SK-N-SH (cell line): ENCODE results near the gene ESRRG. TPM values are rescaled to one million over a fixed set of nuclear protein-coding genes. Genes with fewer than 3 reads are reported as not detected.

Experiments used
- CTCF ChIA-PET: fragments of 300-600, 350-600 bp; formaldehyde crosslinking; extraction: SDS; loops from one replicate; lab custom pipeline; 2021; lab: Yijun Ruan, JAX
- POLR2A ChIA-PET: fragments of 350-600 bp; sonication (Branson Sonifier 250); formaldehyde crosslinking; extraction: SDS; loops from one replicate; lab custom pipeline; 2020; ENCODE audit warnings: antibody characterized with exemption, inconsistent platforms; lab: Yijun Ruan, JAX
- DNase-seq: peaks from one replicate; pipeline ENCODE4 v3.0.0; 2012
- H2AFZ ChIP-seq: fragments of 200-600 bp; sonication (generic); 2 replicates; pipeline ENCODE4 v1.8.1; 2016; ENCODE audit warnings: antibody characterized with exemption, mild to moderate bottlenecking, low read depth
- H3F3A ChIP-seq: fragments of 200-600 bp; sonication (generic); replicated peaks from 2 replicates; pipeline ENCODE3; 2016; ENCODE audit warnings: antibody characterized with exemption, mild to moderate bottlenecking; ENCODE audit not compliant: insufficient read depth
- H3K27ac ChIP-seq, 2 experiments: fragments of 200-500 bp in 1 of 2; fragments of 200-600 bp in 1 of 2; sonication (Bioruptor generic) in 1 of 2; sonication (generic), shearing (Covaris generic) in 1 of 2; 2 replicates each; pipeline versions ENCODE4 v1.5.1 to v1.6.1; 2014 to 2016; ENCODE audit warnings: low read depth in 2 of 2, inconsistent platforms in 1 of 2, low read length in 1 of 2, mild to moderate bottlenecking in 1 of 2, mixed read lengths in 1 of 2
- H3K27me3 ChIP-seq: fragments of 200-600 bp; sonication (generic), shearing (Covaris generic); 2 replicates; pipeline ENCODE4 v1.6.1; 2016; ENCODE audit warnings: mixed run types; ENCODE audit not compliant: insufficient read depth
- H3K36me3 ChIP-seq, 2 experiments: fragments of 200-500 bp in 1 of 2; fragments of 200-600 bp in 1 of 2; sonication (Bioruptor generic) in 1 of 2; sonication (generic) in 1 of 2; replicated peaks in 1 of 2; 2 replicates each; pipeline versions ENCODE3 to v1.5.1; 2014 to 2016; ENCODE audit warnings: low read length in 1 of 2, mild to moderate bottlenecking in 1 of 2; ENCODE audit not compliant: insufficient read depth in 2 of 2, control insufficient read depth in 1 of 2
- H3K4me1 ChIP-seq, 2 experiments: fragments of 200-500 bp in 1 of 2; fragments of 200-600 bp in 1 of 2; sonication (Bioruptor generic) in 1 of 2; sonication (generic), shearing (Covaris generic) in 1 of 2; 2 replicates each; pipeline versions ENCODE4 v1.5.1 to v1.6.1; 2014 to 2016; ENCODE audit warnings: low read depth in 1 of 2, low read length in 1 of 2, mixed run types in 1 of 2; ENCODE audit not compliant: insufficient read depth in 2 of 2, control insufficient read depth in 1 of 2
- H3K4me2 ChIP-seq: fragments of 200-600 bp; sonication (generic), shearing (Covaris generic); 2 replicates; pipeline ENCODE4 v1.6.1; 2017; ENCODE audit warnings: mixed run types
- H3K4me3 ChIP-seq, 2 experiments: fragments of 200-500 bp in 1 of 2; fragments of 200-600 bp in 1 of 2; sonication (Bioruptor generic) in 1 of 2; sonication (generic), shearing (Covaris generic) in 1 of 2; 2 replicates each; pipeline versions ENCODE4 v1.5.1 to v1.8.1; 2014 to 2016; ENCODE audit warnings: low read depth in 2 of 2, inconsistent platforms in 1 of 2, low read length in 1 of 2, mild to moderate bottlenecking in 1 of 2, mixed read lengths in 1 of 2, moderate library complexity in 1 of 2
- H3K79me2 ChIP-seq: fragments of 200-600 bp; sonication (generic); 2 replicates; pipeline ENCODE4 v1.8.1; 2017; ENCODE audit warnings: mild to moderate bottlenecking; ENCODE audit not compliant: insufficient read depth
- H3K9ac ChIP-seq: fragments of 200-600 bp; sonication (generic); 2 replicates; pipeline ENCODE4 v1.6.1; 2017; ENCODE audit warnings: mixed run types
- H3K9me2 ChIP-seq: fragments of 200-600 bp; sonication (generic); 2 replicates; pipeline ENCODE4 v1.6.1; 2017; ENCODE audit warnings: mixed run types
- H3K9me3 ChIP-seq: fragments of 200-600 bp; sonication (generic); 2 replicates; pipeline ENCODE4 v1.6.1; 2017; ENCODE audit warnings: mixed run types, mild to moderate bottlenecking, moderate library complexity
- H4K20me1 ChIP-seq: fragments of 200-600 bp; sonication (generic); 2 replicates; pipeline ENCODE4 v1.6.1; 2017; ENCODE audit warnings: mild to moderate bottlenecking, mixed run types; ENCODE audit not compliant: insufficient read depth
- CHD2 ChIP-seq: fragments of 150-350 bp; IDR thresholded peaks from 2 replicates; pipeline ENCODE4 v1.6.1; 2018; ENCODE audit warnings: low read length; ENCODE audit not compliant: partially characterized antibody
- EP300 ChIP-seq, 2 experiments: IDR thresholded peaks; 2 replicates each; pipeline versions ENCODE4 v1.4.0 to v1.6.1; 2012; ENCODE audit warnings: borderline replicate concordance in 1 of 2, low read depth in 1 of 2, low read length in 1 of 2
- FOSL2 ChIP-seq: IDR thresholded peaks from 2 replicates; pipeline ENCODE4 v1.4.0; 2012; ENCODE audit warnings: low read depth, mild to moderate bottlenecking, moderate library complexity, borderline replicate concordance
- FOXM1 ChIP-seq: IDR thresholded peaks from 2 replicates; pipeline ENCODE4 v1.4.0; 2012; ENCODE audit warnings: low read depth, mild to moderate bottlenecking
- GATA2 ChIP-seq: sonication (generic); formaldehyde crosslinking; IDR thresholded peaks from 2 replicates; pipeline ENCODE4 v1.5.0; 2020; ENCODE audit warnings: mild to moderate bottlenecking, missing genetic modification reagents
- JUND ChIP-seq: IDR thresholded peaks from 2 replicates; pipeline ENCODE4 v1.4.0; 2012
- MEF2A ChIP-seq: IDR thresholded peaks from 2 replicates; pipeline ENCODE4 v1.4.0; 2012; ENCODE audit warnings: low read depth, borderline replicate concordance
- MXI1 ChIP-seq: IDR thresholded peaks from 2 replicates; pipeline ENCODE4 v1.6.1; 2012; ENCODE audit warnings: mild to moderate bottlenecking, low read depth, low read length, improper control_type of control experiment
- RAD21 ChIP-seq: IDR thresholded peaks from 2 replicates; pipeline ENCODE4 v1.6.1; 2012; ENCODE audit warnings: mild to moderate bottlenecking, low read length
- SMC3 ChIP-seq: IDR thresholded peaks from 2 replicates; pipeline ENCODE4 v1.6.1; 2012; ENCODE audit warnings: low read depth, low read length, improper control_type of control experiment
- TCF12 ChIP-seq: IDR thresholded peaks from 2 replicates; pipeline ENCODE4 v1.4.0; 2012
- TEAD4 ChIP-seq: IDR thresholded peaks from 2 replicates; pipeline ENCODE4 v1.4.0; 2012; ENCODE audit warnings: mild to moderate bottlenecking, borderline replicate concordance; ENCODE audit not compliant: insufficient read depth
- WGBS: methylation state at CpG from one replicate; pipeline ENCODE4 v1.1.6; 2017; ENCODE audit warnings: low lambda C conversion rate; 5-methylcytosine and 5-hydroxymethylcytosine counted together
- polyA plus RNA-seq, 3 experiments: library from polyadenylated mRNA; depleted of rRNA; stranded (reverse); fragments of >200 nt; gene quantifications; 2 replicates each; pipeline ENCODE4 v1.2.3, GENCODE V29; 2012
- TF ChIP-seq, protein P1 (sequence below): IDR thresholded peaks from 2 replicates; pipeline ENCODE4 v1.6.1; 2012; ENCODE audit warnings: mild to moderate bottlenecking, low read depth, low read length, moderate library complexity
- TF ChIP-seq, protein P2 (sequence below): fragments of 150-350 bp; IDR thresholded peaks from 2 replicates; pipeline ENCODE4 v1.6.1; 2016; ENCODE audit warnings: mild to moderate bottlenecking, low read depth, low read length
- TF ChIP-seq, protein P3 (sequence below): fragments of 150-350 bp; IDR thresholded peaks from 2 replicates; pipeline ENCODE4 v1.6.1; 2017; ENCODE audit warnings: antibody characterized with exemption, low read length, low read depth, borderline replicate concordance
- TF ChIP-seq, protein P4 (sequence below): IDR thresholded peaks from 2 replicates; pipeline ENCODE4 v1.4.0; 2012; ENCODE audit warnings: low read depth
- TF ChIP-seq, protein P5 (sequence below): IDR thresholded peaks from 2 replicates; pipeline ENCODE4 v1.4.0; 2012; ENCODE audit warnings: low read depth, borderline replicate concordance
- TF ChIP-seq, protein P6 (sequence below): IDR thresholded peaks from 2 replicates; pipeline ENCODE4; 2012

ESRRG gene
- polyA plus RNA-seq, 1 of the 3 experiments (the other 2 are of a cell fraction): 0.26 TPM

DNA sequence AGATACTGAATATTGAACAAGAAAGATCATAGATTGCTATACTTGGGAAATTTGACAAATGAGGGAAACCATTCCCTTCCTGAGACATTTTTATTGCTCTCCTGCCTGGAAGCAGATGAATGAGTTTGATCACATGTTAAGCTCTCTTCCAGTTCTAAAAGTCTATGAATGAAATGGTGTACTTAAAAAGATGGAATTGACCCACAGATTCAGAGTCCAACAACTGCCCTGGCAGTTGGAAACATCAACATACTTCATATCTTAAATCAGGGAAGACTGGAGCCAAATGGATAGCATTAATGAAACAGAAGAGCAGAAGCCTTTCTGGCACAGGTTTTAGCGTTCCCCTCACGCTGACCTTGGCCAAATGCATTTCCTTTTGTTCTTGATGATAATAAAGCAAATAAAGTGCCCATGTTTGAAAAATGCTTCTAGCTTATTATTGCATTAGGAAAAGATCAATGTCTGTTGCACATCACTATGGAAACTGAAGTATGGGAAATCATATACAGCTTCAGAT, 142.6 kb downstream of the ESRRG start (continued):
- TF ChIP-seq, protein P1, sequence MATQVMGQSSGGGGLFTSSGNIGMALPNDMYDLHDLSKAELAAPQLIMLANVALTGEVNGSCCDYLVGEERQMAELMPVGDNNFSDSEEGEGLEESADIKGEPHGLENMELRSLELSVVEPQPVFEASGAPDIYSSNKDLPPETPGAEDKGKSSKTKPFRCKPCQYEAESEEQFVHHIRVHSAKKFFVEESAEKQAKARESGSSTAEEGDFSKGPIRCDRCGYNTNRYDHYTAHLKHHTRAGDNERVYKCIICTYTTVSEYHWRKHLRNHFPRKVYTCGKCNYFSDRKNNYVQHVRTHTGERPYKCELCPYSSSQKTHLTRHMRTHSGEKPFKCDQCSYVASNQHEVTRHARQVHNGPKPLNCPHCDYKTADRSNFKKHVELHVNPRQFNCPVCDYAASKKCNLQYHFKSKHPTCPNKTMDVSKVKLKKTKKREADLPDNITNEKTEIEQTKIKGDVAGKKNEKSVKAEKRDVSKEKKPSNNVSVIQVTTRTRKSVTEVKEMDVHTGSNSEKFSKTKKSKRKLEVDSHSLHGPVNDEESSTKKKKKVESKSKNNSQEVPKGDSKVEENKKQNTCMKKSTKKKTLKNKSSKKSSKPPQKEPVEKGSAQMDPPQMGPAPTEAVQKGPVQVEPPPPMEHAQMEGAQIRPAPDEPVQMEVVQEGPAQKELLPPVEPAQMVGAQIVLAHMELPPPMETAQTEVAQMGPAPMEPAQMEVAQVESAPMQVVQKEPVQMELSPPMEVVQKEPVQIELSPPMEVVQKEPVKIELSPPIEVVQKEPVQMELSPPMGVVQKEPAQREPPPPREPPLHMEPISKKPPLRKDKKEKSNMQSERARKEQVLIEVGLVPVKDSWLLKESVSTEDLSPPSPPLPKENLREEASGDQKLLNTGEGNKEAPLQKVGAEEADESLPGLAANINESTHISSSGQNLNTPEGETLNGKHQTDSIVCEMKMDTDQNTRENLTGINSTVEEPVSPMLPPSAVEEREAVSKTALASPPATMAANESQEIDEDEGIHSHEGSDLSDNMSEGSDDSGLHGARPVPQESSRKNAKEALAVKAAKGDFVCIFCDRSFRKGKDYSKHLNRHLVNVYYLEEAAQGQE: no peak
- no peak for TF ChIP-seq MEF2A
- TF ChIP-seq TEAD4: peak; percentile 61; the same call in 1 of the 2 replicates
- TF ChIP-seq FOXM1: peak; percentile 72
- peak; percentile 41; the same call in 1 of the 2 replicates for TF ChIP-seq RAD21
- TF ChIP-seq, protein P2, sequence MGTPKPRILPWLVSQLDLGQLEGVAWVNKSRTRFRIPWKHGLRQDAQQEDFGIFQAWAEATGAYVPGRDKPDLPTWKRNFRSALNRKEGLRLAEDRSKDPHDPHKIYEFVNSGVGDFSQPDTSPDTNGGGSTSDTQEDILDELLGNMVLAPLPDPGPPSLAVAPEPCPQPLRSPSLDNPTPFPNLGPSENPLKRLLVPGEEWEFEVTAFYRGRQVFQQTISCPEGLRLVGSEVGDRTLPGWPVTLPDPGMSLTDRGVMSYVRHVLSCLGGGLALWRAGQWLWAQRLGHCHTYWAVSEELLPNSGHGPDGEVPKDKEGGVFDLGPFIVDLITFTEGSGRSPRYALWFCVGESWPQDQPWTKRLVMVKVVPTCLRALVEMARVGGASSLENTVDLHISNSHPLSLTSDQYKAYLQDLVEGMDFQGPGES: no peak
- TF ChIP-seq, protein P3, sequence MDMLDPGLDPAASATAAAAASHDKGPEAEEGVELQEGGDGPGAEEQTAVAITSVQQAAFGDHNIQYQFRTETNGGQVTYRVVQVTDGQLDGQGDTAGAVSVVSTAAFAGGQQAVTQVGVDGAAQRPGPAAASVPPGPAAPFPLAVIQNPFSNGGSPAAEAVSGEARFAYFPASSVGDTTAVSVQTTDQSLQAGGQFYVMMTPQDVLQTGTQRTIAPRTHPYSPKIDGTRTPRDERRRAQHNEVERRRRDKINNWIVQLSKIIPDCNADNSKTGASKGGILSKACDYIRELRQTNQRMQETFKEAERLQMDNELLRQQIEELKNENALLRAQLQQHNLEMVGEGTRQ: no peak
- no peak for TF ChIP-seq SMC3
- TF ChIP-seq, all 33 proteins: peak for 13

DNA sequence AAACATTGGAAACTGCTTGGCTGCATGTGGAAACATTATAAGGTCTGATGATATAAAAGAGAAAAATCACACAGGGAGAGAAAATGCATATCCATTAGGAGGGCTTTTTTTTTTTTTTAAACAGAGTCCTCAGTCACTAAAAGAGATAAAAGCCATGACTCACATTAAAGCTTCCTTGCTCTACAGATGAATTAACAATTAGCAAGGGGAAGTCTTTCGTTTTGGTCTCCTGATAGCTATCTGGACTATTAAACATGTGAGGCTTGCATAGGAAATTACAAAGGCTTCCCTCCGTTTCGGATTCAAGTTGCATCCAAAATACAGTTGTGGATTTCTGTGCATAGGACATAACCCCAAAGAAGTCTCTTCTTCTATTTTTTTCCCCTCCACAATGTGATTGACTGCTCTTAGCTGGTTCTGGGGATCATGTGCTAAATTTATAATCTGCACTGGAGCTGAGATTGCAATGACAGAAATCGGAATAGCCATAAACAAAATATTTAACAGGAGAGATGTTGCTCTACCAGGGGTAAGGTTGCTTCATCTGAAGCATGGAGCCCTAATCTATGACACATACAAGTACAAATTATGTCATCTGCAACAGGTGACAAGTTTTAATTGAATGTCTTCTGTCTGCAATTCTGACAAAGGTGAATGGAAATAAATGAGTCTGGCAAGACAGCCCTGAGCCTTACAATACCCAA, 146.8 kb downstream of the ESRRG start:
- H3K9ac ChIP-seq: no peak overlapping the region
- ChIA-PET POLR2A (interaction anchor here (2.1 kb wide), 1 partner anchor 20 kb away, joined by 5 read pairs; no protein-coding TSS in a partner anchor), CTCF (interaction anchor here (0.9 to 1.5 kb wide), 4 partner anchors 9 to 153 kb away, joined by 3 to 9 read pairs (median 4); no protein-coding TSS in a partner anchor)
- H4K20me1 ChIP-seq: no peaks in the 10 kb centered on the region
- peaks cover 4% of the 10 kb centered on the region for H3F3A ChIP-seq
- H3K4me1 ChIP-seq: peaks cover 3 to 24% of the 10 kb centered on the region in 2 experiments; a peak in 2 of 4 replicates
- WGBS: 9% methylated on average over 4 of the region's 4 CpGs
- peak overlapping the region in 1 of 2 experiments; percentile 94; a peak in 2 of 4 replicates for H3K27ac ChIP-seq
- TF ChIP-seq CHD2 (peak; percentile 38), GATA2 (CRISPR knock-in tag) (peak; percentile 67), MXI1 (peak; percentile 24; the same call in 1 of the 2 replicates), TCF12 (peak; percentile 48), FOSL2 (0 out of 2 replicates have a peak, but pooled peaks have one; percentile 10), JUND (peak; percentile 28; the same call in 1 of the 2 replicates), SMC3 (no peak), EP300 (IDR thresholded peaks at IDR 0.05; ENCODE audit: borderline replicate concordance in 1 of 2, low read depth in 1 of 2, low read length in 1 of 2) (peak; percentile 20 to 86; a peak in 2 of 4 replicates)
- TF ChIP-seq, protein P4, sequence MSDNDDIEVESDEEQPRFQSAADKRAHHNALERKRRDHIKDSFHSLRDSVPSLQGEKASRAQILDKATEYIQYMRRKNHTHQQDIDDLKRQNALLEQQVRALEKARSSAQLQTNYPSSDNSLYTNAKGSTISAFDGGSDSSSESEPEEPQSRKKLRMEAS: no peak
- TF ChIP-seq, protein P5, sequence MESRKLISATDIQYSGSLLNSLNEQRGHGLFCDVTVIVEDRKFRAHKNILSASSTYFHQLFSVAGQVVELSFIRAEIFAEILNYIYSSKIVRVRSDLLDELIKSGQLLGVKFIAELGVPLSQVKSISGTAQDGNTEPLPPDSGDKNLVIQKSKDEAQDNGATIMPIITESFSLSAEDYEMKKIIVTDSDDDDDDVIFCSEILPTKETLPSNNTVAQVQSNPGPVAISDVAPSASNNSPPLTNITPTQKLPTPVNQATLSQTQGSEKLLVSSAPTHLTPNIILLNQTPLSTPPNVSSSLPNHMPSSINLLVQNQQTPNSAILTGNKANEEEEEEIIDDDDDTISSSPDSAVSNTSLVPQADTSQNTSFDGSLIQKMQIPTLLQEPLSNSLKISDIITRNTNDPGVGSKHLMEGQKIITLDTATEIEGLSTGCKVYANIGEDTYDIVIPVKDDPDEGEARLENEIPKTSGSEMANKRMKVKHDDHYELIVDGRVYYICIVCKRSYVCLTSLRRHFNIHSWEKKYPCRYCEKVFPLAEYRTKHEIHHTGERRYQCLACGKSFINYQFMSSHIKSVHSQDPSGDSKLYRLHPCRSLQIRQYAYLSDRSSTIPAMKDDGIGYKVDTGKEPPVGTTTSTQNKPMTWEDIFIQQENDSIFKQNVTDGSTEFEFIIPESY: no peak
- TF ChIP-seq, protein P6, sequence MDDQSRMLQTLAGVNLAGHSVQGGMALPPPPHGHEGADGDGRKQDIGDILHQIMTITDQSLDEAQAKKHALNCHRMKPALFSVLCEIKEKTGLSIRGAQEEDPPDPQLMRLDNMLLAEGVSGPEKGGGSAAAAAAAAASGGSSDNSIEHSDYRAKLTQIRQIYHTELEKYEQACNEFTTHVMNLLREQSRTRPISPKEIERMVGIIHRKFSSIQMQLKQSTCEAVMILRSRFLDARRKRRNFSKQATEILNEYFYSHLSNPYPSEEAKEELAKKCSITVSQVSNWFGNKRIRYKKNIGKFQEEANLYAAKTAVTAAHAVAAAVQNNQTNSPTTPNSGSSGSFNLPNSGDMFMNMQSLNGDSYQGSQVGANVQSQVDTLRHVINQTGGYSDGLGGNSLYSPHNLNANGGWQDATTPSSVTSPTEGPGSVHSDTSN: peak; percentile 6; the same call in 1 of the 2 replicates
- no peak overlapping the region for H3K4me3 ChIP-seq
- H2AFZ ChIP-seq: no peak overlapping the region; the same call in 1 of the 2 replicates
- no peaks in the 10 kb centered on the region for H3K79me2 ChIP-seq
- H3K9me2 ChIP-seq: no peaks in the 10 kb centered on the region
- H3K9me3 ChIP-seq: no peaks in the 10 kb centered on the region
- peaks cover 0 to 2% of the 10 kb centered on the region in 2 experiments for H3K36me3 ChIP-seq
- H3K27me3 ChIP-seq: no peaks in the 10 kb centered on the region
- DNase-seq: peak; percentile 16
- H3K4me2 ChIP-seq: no peak overlapping the region
